GM21619 (cell line): ENCODE data around the gene CHKB.
"Not testable (repeated sequence)": the region's sequence is repeated elsewhere in the genome, so short reads cannot be mapped to it uniquely, and the experiment has no call there.

Experiments
- ATAC-seq: cut with Tn5 transposase; IDR thresholded peaks from one replicate; pipeline ENCODE4 v1.9.1; 2021; ENCODE audit not compliant: unreplicated experiment

The CHKB gene

DNA sequence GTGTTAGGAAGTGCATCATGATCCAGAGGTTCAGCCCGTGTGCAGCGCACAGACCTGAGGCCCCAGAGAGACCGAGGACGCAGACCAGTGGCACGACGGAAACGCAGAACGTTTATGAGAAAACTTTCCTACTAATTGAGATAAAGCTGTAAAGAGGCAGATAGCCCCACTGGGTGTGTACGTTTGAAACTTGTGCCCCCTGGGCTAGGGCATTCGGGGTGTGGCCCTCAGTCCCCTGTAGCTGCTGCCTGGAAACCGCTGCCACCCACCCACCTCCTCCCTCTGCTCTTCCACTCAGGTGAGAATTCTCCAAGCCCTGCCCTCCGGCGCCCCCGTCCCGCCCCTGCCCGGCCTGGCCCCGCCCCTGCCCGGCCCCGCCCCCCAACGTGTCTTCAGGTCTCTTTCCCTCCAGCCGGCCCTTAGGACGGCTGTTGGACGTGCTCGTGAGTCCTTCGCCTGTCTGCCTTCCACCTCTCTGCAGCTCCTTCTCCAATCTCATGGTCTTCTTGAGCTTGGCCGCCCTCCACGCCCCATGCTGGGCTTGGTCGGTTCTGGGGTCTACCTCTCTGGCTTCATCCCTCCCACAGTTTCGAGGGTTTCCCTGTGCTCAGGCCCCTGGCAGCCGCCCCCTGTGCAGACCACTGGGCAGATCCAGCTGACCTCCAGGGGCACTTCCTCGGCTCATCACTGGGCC, 30.0 kb upstream of the CHKB start:
- ATAC-seq = no peak

DNA sequence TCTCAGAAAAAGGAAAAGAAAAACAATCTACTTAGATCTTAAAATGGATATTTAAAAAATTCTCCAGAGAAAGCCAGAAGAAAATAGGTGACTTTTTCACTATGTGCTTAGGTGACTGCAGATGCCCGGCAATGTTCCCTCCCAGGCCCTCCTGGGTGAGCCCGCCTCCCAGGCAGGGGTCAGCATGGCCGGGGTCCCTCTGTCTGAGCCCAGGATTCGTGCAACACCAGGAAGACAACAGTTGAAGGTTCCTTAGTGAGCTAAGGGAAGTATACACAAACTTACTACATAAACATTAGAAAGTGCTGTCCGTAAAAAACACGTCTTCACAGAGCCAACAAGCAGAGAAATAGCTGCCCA, 29.5 kb upstream of the CHKB start:
- ATAC-seq = no peak

DNA sequence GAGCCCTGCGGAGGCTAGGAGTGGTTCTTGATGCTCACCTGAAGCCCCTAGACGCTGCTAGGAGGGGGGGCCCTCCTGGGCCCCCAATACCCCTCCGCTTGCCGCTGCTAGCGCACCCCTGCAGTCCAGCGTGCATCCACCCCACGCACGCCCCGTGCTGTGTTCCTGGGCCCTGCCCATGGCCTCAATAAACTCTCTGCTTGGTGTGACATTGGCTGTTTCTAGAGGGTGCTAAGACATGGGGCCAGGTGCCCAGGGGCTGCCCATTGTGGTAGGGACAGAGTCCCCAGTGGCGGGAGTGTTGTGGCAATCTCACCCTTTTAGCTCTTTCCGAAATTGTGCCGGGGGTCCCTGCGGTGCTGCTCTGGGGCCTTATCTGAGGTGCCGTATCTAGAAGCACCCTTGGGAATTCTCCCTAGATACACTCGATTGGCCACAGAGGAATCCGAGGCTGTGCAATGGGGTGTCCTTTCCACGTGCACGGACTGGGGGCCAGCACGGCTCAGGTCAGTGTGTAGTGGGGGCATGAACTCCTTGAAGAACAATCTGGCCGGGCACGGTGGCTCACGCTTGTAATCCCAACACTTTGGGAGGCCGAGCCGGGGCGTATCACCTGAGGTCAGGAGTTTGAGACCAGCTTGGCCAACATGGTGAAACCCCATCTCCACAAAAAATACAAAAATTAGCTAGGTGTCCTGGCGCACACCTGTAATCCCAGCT, 28.9 kb upstream of the CHKB start:
- ATAC-seq = no peak

DNA sequence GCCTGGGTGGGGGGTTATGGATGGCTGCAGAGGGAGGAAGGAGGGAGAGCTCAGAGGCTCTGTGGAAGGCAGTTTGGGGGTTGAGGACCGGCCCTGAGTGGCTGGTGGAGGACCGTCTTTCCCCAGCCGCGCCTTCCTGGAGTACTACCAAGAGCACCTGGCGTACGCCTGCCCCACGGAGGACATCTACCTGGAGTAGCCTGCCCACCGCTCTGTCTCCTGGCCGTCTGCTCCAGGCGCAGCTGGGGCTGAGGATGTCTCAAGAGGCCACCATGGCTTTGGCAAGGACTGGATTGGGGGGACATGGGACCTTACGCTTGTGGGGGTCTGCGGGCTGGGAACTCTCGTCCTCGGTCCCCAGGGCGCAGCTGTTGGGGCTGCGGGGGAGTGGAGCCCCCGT, 27.9 kb upstream of the CHKB start:
- ATAC-seq = no peak

DNA sequence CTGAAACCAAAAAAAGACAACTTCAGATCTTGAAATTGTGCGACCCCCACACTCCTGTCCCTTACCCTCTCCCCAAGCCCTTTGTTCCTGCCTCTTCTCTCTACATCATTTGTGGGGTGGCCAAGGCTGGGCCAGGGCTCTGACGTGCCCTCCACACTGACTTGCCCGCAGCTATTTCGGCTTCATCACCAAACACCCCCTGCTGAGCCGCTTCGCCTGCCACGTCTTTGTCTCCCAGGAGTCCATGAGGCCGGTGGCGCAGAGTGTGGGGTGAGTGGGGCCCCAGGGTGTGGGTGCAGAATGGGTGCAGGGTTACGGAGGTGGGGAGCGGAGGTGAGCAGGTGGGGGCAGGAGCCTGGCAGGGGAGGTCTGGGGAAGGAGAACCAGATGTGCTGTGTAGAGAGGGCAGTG, 27.4 kb upstream of the CHKB start:
- no peak for ATAC-seq

DNA sequence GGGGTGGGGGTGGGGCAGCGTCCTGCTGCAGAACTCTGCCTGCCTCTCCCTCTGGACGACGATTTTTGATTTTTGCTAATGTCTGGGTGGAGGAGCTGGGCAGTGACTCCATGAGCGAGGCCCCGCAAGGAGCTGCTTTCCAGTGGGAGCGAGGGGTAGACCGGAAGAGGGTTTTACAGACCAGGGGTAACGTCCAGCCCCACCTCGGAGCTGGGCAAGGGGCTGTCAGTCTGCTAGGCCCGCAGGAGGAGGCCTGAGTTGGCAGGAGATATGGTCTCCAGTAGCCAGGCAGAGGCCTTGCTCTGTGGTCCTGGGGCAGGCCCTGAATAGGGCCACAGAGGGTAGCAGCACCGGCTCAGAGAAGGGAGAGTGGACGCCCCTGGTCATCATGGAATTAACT, 26.9 kb upstream of the CHKB start:
- ATAC-seq = no peak

DNA sequence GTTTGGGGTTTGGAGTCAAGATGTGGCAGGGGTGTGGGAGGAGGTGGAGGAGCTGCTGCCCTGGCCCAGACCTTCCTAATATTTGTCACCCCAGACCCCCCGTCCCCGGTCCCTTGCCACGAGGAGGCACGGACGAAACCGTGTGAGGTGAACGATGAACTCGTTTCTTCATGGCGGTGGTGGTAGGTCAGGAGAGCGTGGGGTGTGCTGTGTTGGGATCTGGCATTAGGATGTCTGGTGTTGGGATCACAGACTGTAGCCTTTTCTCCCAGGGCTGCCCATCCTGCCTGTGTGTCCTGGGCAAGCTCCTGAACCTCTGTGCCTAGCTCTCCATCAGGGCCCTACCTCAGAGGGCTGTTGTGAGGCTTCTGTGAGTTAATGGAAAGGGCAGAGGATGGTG, 26.3 kb upstream of the CHKB start:
- no peak for ATAC-seq

DNA sequence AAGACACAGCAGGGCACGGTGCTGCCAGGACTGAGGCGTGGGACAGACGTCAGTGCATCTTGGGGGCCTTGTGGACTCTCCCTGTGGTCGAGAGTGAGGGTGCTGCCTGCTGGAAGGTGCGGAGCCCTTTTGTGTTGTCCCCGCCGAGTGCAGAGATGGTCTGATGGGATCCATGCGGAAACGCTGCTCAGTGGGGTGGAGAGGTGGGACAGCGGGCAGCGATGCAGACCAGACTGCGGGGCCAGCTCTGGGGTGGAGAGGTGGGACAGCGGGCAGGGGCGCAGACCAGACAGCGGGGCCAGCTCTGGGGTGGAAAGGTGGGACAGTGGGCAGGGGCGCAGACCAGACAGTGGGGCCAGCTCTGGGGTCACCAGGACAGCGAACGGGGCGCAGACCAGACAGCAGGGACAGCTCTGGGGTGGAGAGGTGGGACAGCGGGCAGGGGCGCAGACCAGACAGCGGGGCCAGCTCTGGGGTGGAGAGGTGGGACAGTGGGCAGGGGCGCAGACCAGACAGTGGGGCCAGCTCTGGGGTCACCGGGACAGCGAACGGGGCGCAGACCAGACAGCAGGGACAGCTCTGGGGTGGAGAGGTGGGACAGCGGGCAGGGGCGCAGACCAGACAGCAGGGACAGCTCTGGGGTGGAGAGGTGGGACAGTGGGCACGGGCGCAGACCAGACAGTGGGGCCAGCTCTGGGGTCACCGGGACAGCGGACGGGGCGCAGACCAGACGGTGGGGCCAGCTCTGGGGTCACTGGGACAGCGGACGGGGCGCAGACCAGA, 25.6 kb upstream of the CHKB start:
- ATAC-seq = not testable (repeated sequence)

DNA sequence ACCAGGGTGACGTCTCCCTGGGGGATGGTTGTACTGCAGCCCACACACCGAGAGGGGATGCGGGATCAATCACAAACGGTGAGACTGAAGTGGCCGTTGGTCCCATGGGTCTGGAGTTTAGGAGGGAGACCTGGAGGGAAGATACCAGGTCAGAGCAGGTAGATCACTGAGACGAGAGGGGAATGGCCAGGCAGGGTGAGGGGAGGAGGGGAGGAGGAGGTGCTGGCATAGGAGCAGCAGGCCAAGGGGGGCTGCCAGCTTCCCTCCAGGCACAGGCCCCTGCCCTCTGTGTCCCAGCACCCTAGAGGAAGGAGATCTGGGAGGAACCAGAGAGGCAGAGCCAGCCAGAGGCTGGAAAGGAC, 25.0 kb upstream of the CHKB start:
- ATAC-seq = no peak

DNA sequence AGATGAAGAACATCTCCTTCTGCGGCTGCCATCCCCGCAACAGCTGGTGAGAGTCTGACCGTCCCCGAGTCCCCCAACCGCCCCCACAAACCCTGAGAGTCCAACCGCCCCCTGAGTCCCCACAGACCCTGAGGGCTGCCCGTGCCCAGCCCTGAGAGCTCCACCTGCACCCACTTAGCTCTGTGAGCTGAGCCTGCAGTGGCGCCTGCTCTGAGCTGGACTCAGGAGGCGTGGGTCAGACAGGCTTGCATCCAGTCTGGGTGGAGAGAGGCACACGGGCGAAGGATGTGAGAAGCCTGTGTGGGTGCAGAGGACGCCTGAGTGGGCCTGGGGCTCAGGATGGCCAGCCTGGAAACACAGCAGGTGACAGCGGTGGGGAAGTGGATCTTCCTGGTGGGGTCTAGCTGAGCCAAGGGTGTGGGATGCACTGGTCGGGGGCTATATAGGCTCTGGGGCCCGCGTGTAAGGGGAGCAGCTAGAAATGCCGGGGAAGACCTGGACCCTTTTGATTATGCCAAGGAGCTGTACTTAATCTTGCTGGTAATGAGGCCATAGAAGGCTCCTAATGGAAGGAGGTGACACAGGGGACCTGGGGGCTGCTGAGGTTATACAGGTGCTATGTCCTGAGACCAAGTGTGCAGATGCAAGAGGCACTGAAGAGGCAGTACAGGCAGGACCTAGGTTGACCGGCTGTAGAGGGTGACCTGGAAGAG, 24.5 kb upstream of the CHKB start:
- no peak for ATAC-seq

DNA sequence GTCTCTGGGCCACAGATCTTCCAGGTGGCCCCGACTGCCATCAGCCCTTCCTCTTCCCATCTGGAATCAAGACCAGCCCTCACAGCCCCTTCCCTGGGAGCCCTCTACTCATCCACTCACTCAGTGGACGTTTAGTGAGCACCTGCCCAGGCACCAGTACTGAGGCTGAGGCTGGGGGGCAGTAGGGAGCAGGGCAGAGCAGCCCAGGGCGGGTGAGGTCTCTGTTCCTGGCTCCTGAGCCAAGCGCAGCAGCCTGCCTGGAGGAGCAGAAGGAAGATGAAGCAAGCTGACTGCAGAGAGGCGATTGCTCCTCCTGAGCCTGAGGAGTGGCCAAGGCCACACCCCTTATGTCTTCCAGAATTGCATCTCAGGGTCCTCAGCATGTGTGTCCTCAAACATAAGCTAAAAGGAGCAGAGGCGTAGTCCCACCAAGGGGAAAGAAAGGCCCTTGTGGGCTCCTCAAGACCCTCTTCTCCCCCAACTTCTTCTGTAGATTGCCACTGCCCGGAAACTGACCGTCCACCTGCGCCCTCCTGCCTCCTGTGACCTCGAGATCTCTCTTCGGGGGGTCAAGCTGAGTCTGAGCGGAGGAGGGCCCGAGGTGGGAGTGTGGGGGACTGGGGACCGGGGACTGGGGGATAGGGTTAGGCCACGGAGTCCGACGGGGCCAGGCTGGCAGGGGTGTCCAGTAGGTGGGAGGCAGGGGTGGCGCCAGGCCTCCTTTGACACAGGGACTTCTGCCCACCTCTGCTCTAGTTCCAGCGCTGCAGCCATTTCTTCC, 23.7 kb upstream of the CHKB start:
- ATAC-seq = no peak

DNA sequence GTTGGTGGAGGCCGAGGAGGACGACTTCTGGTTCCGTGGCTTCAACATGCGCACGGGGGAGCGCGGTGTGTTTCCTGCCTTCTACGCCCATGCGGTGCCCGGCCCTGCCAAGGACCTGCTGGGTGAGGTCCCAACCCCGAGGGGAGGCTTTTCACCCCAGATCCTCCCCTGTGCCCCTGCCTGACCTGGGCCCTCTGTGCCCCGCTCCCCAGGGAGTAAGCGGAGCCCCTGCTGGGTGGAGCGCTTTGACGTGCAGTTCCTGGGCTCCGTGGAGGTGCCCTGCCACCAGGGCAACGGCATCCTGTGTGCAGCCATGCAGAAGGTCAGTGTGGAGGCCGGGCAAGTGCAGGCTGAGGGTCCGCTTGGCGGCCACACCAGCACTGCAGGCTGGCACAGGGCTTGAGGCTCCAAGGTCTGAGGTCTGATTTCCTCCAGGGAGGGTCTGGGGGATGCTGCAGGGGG, 23.0 kb upstream of the CHKB start:
- no peak for ATAC-seq

DNA sequence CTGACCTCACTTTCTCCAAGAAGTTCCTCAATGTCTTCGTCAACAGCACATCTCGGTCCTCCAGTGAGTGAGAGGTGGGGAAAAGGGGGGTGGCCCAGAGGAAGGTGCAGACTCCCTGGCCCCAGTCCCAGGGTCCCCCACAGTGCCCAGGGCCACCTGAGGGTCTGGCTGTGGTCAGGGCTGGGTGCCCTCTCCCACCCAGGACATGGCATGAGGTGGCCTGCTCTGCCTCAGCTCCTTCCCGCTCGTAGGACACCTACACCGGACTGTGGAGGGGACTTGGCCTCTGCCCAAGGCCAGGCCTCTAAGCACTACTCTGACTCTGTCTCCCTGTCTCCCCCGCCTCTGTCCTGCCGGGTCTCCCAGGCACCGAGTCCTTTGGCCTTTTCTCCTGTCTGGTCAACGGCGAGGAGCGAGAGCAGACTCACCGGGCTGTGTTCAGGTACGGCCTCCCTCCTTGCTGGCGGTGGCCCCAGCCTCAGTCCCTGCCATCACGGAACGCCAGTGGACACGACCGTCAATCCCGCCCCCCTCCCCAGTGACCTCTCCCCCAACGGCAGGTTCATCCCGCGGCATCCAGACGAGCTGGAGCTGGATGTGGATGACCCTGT, 22.5 kb upstream of the CHKB start:
- no peak for ATAC-seq

DNA sequence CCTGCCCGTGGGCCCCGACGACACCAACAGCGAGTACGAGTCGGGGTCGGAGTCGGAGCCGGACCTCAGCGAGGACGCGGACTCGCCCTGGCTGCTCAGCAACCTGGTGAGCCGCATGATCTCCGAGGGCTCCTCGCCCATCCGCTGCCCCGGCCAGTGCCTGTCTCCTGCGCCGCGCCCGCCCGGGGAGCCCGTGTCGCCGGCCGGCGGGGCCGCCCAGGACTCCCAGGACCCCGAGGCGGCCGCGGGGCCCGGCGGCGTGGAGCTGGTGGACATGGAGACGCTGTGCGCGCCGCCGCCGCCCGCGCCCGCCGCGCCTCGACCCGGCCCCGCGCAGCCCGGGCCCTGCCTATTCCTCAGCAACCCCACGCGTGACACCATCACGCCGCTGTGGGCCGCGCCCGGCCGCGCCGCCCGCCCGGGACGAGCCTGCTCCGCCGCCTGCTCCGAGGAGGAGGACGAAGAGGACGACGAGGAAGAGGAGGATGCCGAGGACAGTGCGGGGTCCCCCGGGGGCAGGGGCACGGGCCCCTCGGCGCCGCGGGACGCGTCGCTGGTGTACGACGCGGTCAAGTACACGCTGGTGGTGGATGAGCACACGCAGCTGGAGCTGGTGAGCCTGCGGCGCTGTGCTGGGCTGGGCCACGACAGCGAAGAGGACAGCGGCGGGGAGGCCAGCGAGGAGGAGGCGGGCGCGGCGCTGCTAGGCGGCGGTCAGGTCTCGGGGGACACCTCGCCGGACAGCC, 21.8 kb upstream of the CHKB start:
- no peak for ATAC-seq

DNA sequence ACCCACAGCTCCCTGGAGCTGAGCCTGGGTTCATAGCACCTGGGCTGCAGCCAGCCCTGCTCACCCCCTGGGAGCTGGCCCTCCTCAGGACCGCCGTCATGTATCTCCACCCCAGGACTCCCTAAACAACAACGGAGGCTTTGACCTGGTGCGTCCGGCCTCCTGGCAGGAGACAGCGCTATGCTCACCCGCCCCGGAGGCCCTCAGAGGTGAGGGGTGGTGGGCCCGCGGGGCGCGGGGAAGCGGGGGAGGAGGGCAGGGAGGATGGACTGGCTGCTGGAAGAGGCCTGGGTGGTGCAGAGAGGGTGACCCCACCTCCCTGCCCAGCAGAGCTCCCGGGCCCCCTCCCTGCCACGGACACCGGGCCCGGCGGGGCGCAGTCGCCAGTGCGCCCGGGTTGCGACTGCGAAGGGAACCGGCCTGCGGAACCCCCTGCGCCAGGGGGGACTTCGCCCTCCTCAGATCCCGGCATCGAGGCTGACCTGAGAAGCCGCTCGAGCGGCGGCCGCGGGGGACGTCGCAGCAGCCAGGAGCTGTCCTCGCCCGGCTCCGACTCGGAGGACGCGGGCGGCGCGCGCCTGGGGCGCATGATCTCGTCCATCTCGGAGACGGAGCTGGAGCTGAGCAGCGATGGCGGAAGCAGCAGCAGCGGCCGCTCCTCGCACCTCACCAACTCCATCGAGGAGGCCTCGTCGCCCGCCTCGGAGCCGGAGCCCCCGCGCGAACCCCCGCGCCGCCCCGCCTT, 21.0 kb upstream of the CHKB start:
- no peak for ATAC-seq

DNA sequence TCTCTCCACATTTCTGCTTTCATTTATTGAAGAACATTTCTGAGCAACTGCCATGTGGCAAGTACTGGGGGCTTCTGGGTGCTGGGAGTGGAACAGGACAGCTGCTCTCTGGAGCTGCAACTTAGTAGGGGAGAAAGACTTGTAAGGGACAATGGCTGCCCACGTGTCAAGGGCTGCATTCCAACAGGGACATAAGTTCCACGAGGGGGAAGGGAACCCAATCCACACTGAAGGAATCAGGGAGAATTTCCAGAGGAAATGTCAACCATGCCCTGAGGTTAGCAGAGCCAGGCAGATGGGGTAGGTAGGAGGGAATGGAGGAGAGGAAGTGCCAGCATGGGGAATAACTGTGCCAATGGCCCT, 19.7 kb upstream of the CHKB start:
- no peak for ATAC-seq

DNA sequence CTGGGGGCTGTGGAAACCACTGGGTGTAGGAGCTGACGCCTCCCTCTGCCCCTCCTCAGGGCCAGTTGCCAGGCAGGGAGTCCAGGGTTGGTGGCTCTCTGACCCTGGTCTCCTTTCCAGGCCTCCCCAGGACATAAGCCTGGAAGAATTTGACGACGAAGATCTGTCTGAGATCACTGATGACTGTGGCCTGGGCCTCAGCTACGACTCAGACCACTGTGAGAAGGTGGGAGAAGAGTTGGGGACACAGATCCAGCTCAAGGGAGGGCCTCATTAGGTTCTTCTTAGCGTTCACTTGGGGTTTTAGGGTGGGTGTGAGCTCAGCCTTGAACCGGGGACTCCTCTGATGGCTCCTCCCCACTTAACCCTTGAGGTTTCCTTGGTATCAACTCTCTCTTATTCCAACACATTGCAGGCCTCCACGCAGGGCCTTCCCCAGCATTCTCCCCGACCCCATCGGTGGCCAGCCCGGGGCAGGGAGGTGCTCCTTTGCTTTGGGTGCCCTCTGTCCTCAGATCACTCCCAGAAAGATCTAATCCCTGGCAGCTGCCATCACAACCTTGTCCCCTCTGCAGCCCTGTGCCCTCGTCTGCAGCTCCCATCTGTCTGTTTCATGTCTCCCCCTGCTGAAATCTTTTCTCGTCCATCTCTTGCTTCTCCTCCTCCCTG, 19.2 kb upstream of the CHKB start:
- no peak for ATAC-seq

DNA sequence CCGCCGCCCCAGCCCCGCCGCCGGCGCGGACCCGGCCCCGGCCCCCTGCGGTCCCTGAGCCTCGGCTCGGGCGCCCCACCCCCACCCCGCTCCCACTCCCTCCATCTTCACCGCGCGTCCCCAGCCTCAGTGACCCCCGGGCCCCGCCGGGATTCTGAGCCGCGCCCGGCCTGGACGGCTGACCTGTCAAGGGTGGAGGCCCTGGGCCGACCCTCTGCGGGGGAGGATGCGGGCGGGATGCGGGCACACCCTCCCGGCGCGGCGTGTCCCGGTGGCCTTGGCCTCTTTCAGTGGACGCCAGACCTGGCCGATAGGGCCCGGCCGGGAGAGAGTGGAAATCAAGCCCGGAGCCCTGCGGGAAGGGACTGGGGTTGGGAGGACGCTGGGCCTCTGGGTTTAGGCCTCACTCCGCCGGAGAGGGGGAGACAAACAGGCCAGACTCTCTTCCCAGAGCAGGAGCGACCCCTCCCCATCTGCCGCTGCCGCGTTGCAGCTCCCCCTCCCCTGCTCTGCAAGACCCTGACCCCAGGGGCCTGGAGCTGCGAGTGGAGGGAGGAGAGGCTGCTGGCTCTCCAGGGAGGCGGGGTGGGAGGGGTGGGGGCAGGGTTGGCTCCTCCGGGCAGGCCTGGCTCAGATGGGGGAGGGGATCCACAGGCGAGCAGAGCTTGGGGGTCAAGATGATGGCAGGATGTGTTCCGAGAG, 18.5 kb upstream of the CHKB start:
- ATAC-seq = no peak
